Measurements from ENCODE around the gene EXOG.

Gene EXOG

DNA sequence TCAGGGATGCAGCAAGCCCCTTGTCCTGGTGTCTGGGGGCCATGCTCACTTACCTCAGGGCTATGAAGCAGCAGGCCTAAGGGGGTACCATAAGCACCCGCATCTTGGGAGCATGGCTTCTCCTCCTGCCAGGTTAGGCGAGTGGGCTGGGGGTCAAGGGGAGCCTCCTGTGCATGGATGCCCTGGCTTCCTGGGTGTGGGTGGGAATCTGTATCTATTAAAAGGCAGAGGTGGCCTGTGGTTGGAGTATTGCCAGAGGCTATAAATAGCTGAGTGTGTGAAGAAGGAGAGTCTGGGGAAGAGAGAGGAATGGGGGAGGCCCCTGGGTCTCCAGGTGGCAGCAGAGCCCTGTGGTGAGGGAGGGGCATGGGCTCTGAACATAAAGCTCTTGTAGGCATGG, 22.9 kb upstream of the EXOG start:
- no peak overlapping the region for H2AFZ ChIP-seq (ENCODE audit: low read length, unreplicated experiment)

GRCh38 chr3:38474928-38475605, 21.1 kb upstream of the EXOG start:
- H3K36me3 ChIP-seq (ENCODE audit: insufficient read depth, low read length), result no peaks in the 10 kb centered on the region
- H3K27me3 ChIP-seq (ENCODE audit: insufficient read depth, low read length), result no peaks in the 10 kb centered on the region
- no peaks in the 10 kb centered on the region for H3K79me2 ChIP-seq (ENCODE audit: control insufficient read depth, insufficient read depth, low read length, unreplicated experiment)
- H2AFZ ChIP-seq (ENCODE audit: low read length, unreplicated experiment), result no peak overlapping the region
- H3K4me1 ChIP-seq (ENCODE audit: control insufficient read depth, insufficient read depth, low read length, unreplicated experiment), result no peaks in the 10 kb centered on the region
- no peak overlapping the region for H3K4me3 ChIP-seq (ENCODE audit: low read depth, low read length)
- no peak overlapping the region for H3K27ac ChIP-seq (ENCODE audit: low read depth, low read length)

More for the DNA sequence above, 22.9 kb upstream of the EXOG start:
- H3K27me3 ChIP-seq (ENCODE audit: insufficient read depth, low read length), result no peaks in the 10 kb centered on the region
- H3K79me2 ChIP-seq (ENCODE audit: control insufficient read depth, insufficient read depth, low read length, unreplicated experiment), result no peaks in the 10 kb centered on the region
- no peak overlapping the region for H3K4me3 ChIP-seq (ENCODE audit: low read depth, low read length)
- no peak overlapping the region for H3K27ac ChIP-seq (ENCODE audit: low read depth, low read length)
- 0 out of 2 replicates have a peak, but pooled peaks cover 5% of the 10 kb centered on the region for H3K36me3 ChIP-seq (ENCODE audit: insufficient read depth, low read length)
- H3K4me1 ChIP-seq (ENCODE audit: control insufficient read depth, insufficient read depth, low read length, unreplicated experiment), result no peaks in the 10 kb centered on the region

- Histone ChIP-seq H3K36me3 (ENCODE audit: insufficient read depth, low read length) (no peaks in the 10 kb centered on the region), H3K27ac (ENCODE audit: low read depth, low read length) (no peak overlapping the region), H2AFZ (ENCODE audit: low read length, unreplicated experiment) (no peak overlapping the region), H3K4me3 (ENCODE audit: low read depth, low read length) (no peak overlapping the region), H3K27me3 (ENCODE audit: insufficient read depth, low read length) (no peaks in the 10 kb centered on the region), H3K79me2 (ENCODE audit: control insufficient read depth, insufficient read depth, low read length, unreplicated experiment) (no peaks in the 10 kb centered on the region), H3K4me1 (ENCODE audit: control insufficient read depth, insufficient read depth, low read length, unreplicated experiment) (no peaks in the 10 kb centered on the region)
These were observed 20.4 kb upstream of the EXOG start for GRCh38 chr3:38475716-38476115.

DNA sequence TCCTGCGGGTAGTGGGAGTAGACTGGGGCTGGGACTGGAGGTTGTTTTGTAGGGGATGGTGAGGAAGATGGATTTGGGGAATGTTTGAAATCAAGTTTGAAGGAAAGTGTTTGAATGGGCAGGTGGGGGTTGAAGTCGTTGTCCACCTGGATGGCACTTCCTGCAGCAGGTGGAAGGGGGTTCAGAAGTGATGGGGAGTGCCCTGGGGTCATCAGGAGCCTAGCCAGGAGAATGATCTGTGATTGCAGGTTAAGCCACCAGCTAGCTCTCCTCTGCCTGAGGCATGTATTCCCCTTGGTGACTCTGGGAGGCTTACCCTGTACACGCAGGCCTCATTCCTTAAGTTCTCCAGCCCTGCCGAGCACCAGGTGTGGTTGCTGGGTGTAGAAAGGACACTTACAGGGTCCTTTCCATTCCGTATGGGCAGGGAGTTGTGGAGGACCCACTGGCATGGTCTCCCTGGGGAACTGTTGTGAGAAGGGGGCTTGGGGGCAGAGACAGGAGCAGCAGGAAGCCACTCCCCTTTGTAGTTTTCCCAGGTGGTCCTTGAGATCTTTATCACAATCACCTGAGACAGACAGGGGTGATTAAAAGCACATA, 19.9 kb upstream of the EXOG start:
- no peaks in the 10 kb centered on the region for H3K4me1 ChIP-seq (ENCODE audit: control insufficient read depth, insufficient read depth, low read length, unreplicated experiment)
- H3K27ac ChIP-seq (ENCODE audit: low read depth, low read length), result no peak overlapping the region
- H3K4me3 ChIP-seq (ENCODE audit: low read depth, low read length), result no peak overlapping the region
- H3K79me2 ChIP-seq (ENCODE audit: control insufficient read depth, insufficient read depth, low read length, unreplicated experiment), result no peaks in the 10 kb centered on the region
- H3K36me3 ChIP-seq (ENCODE audit: insufficient read depth, low read length), result no peaks in the 10 kb centered on the region
- H3K27me3 ChIP-seq (ENCODE audit: insufficient read depth, low read length), result no peaks in the 10 kb centered on the region
- no peak overlapping the region for H2AFZ ChIP-seq (ENCODE audit: low read length, unreplicated experiment)

DNA sequence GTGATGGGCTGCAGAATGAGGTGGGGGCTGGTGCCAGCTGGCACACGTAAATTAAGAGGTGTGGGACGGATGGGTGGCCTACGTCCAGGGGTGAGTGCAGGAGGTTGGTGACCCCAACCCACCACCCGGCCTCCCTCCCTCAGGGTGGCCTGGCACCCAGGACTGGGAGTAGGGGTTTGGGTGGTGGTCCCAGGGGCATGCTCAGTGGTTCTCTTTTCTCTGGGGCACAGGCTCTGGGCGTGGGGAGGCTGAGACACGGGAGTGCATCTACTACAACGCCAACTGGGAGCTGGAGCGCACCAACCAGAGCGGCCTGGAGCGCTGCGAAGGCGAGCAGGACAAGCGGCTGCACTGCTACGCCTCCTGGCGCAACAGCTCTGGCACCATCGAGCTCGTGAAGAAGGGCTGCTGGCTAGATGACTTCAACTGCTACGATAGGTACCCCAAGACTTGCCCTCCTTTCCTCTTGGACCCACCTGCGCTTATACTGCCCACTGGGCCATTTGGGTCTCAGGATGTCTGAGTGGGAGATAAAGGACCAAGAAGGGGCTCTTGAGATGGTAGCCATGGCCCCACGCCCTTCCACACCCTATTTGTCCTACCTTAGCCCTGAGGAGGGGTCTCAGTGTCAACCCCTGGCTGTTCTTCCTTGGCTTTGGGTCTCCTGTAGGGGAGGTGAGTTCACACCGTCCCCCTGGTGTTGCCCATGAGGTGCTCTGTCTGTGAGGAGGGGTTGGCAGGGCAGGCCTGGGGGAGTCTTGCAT, 18.9 kb upstream of the EXOG start:
- Histone ChIP-seq H3K4me3 (ENCODE audit: low read depth, low read length) (no peak overlapping the region), H3K27ac (ENCODE audit: low read depth, low read length) (no peak overlapping the region), H2AFZ (ENCODE audit: low read length, unreplicated experiment) (no peak overlapping the region), H3K79me2 (ENCODE audit: control insufficient read depth, insufficient read depth, low read length, unreplicated experiment) (no peaks in the 10 kb centered on the region), H3K36me3 (ENCODE audit: insufficient read depth, low read length) (no peaks in the 10 kb centered on the region), H3K4me1 (ENCODE audit: control insufficient read depth, insufficient read depth, low read length, unreplicated experiment) (no peaks in the 10 kb centered on the region), H3K27me3 (ENCODE audit: insufficient read depth, low read length) (no peaks in the 10 kb centered on the region)

DNA sequence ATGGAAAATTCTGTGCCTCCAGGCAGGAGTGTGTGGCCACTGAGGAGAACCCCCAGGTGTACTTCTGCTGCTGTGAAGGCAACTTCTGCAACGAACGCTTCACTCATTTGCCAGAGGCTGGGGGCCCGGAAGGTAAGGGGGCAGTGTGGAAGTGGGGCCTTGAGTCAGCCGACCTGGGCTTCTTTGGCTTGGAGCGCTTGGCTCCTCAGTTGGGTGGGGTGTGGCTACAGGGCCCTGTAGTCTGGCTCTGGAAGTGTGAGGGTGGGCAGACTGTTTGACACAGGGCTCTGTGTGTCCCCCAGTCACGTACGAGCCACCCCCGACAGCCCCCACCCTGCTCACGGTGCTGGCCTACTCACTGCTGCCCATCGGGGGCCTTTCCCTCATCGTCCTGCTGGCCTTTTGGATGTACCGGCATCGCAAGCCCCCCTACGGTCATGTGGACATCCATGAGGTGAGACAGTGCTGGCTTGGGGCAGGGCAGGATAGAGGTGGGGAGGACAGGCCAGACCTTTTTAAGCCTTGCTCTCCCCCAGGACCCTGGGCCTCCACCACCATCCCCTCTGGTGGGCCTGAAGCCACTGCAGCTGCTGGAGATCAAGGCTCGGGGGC, 18.2 kb upstream of the EXOG start:
- Histone ChIP-seq H3K36me3 (ENCODE audit: insufficient read depth, low read length) (no peaks in the 10 kb centered on the region), H3K27me3 (ENCODE audit: insufficient read depth, low read length) (no peaks in the 10 kb centered on the region), H3K4me1 (ENCODE audit: control insufficient read depth, insufficient read depth, low read length, unreplicated experiment) (no peaks in the 10 kb centered on the region), H2AFZ (ENCODE audit: low read length, unreplicated experiment) (no peak overlapping the region), H3K79me2 (ENCODE audit: control insufficient read depth, insufficient read depth, low read length, unreplicated experiment) (no peaks in the 10 kb centered on the region), H3K4me3 (ENCODE audit: low read depth, low read length) (no peak overlapping the region), H3K27ac (ENCODE audit: low read depth, low read length) (no peak overlapping the region)

DNA sequence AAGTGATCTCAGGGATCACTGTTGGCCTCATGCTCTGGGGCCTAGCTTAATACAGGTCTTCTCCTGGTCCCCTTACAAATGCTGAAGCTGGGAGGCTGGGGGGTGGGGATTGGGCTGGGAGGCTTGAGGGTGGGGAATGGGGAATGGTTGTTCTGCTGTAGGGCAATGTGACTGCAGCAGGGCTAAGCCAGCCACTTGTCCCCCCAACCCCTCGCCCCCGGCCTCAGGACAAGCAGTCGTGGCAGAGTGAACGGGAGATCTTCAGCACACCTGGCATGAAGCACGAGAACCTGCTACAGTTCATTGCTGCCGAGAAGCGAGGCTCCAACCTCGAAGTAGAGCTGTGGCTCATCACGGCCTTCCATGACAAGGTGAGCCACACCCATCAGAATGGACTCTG, 17.2 kb upstream of the EXOG start:
- no peaks in the 10 kb centered on the region for H3K79me2 ChIP-seq (ENCODE audit: control insufficient read depth, insufficient read depth, low read length, unreplicated experiment)
- no peak overlapping the region for H3K4me3 ChIP-seq (ENCODE audit: low read depth, low read length)
- H3K4me1 ChIP-seq (ENCODE audit: control insufficient read depth, insufficient read depth, low read length, unreplicated experiment), result no peaks in the 10 kb centered on the region
- no peaks in the 10 kb centered on the region for H3K36me3 ChIP-seq (ENCODE audit: insufficient read depth, low read length)
- H3K27ac ChIP-seq (ENCODE audit: low read depth, low read length), result no peak overlapping the region
- H2AFZ ChIP-seq (ENCODE audit: low read length, unreplicated experiment), result no peak overlapping the region
- no peaks in the 10 kb centered on the region for H3K27me3 ChIP-seq (ENCODE audit: insufficient read depth, low read length)

GRCh38 chr3:38479431-38480092, 16.6 kb upstream of the EXOG start:
- Histone ChIP-seq H2AFZ (ENCODE audit: low read length, unreplicated experiment) (no peak overlapping the region), H3K79me2 (ENCODE audit: control insufficient read depth, insufficient read depth, low read length, unreplicated experiment) (no peaks in the 10 kb centered on the region), H3K4me1 (ENCODE audit: control insufficient read depth, insufficient read depth, low read length, unreplicated experiment) (no peaks in the 10 kb centered on the region), H3K4me3 (ENCODE audit: low read depth, low read length) (no peak overlapping the region), H3K27ac (ENCODE audit: low read depth, low read length) (no peak overlapping the region), H3K27me3 (ENCODE audit: insufficient read depth, low read length) (no peaks in the 10 kb centered on the region), H3K36me3 (ENCODE audit: insufficient read depth, low read length) (no peaks in the 10 kb centered on the region)

GRCh38 chr3:38480093-38480445, 16.1 kb upstream of the EXOG start:
- H3K4me1 ChIP-seq (ENCODE audit: control insufficient read depth, insufficient read depth, low read length, unreplicated experiment), result no peaks in the 10 kb centered on the region
- H3K4me3 ChIP-seq (ENCODE audit: low read depth, low read length), result no peak overlapping the region
- no peaks in the 10 kb centered on the region for H3K79me2 ChIP-seq (ENCODE audit: control insufficient read depth, insufficient read depth, low read length, unreplicated experiment)
- H2AFZ ChIP-seq (ENCODE audit: low read length, unreplicated experiment), result no peak overlapping the region
- no peaks in the 10 kb centered on the region for H3K36me3 ChIP-seq (ENCODE audit: insufficient read depth, low read length)
- no peak overlapping the region for H3K27ac ChIP-seq (ENCODE audit: low read depth, low read length)
- H3K27me3 ChIP-seq (ENCODE audit: insufficient read depth, low read length), result no peaks in the 10 kb centered on the region

GRCh38 chr3:38480930-38481329, 15.2 kb upstream of the EXOG start:
- H3K36me3 ChIP-seq (ENCODE audit: insufficient read depth, low read length), result no peaks in the 10 kb centered on the region
- H3K27ac ChIP-seq (ENCODE audit: low read depth, low read length), result no peak overlapping the region

More at GRCh38 chr3:38480930-38481329, 15.2 kb upstream of the EXOG start:
- Histone ChIP-seq H3K79me2 (ENCODE audit: control insufficient read depth, insufficient read depth, low read length, unreplicated experiment) (no peaks in the 10 kb centered on the region), H3K4me1 (ENCODE audit: control insufficient read depth, insufficient read depth, low read length, unreplicated experiment) (no peaks in the 10 kb centered on the region), H3K27me3 (ENCODE audit: insufficient read depth, low read length) (no peaks in the 10 kb centered on the region), H3K4me3 (ENCODE audit: low read depth, low read length) (no peak overlapping the region), H2AFZ (ENCODE audit: low read length, unreplicated experiment) (no peak overlapping the region)

Measured in ACC112 (cell line).